HG03558 (cell line): ENCODE measurements around the gene MYOD1.

ENCODE experiments used
- ATAC-seq: cut with Tn5 transposase; IDR thresholded peaks from one replicate; pipeline ENCODE4 v1.9.1; 2021; ENCODE audit warnings: moderate number of reproducible peaks; ENCODE audit not compliant: unreplicated experiment; ENCODE audit errors: extremely low read depth

The MYOD1 gene

GRCh38 chr11:17719028-17719937, at the start of gene MYOD1:
TSS of gene MYOD1 (plus strand) at chr11:17719571. CDS start at chr11:17719783, 212 bp downstream.
- ATAC-seq = no peak

DNA sequence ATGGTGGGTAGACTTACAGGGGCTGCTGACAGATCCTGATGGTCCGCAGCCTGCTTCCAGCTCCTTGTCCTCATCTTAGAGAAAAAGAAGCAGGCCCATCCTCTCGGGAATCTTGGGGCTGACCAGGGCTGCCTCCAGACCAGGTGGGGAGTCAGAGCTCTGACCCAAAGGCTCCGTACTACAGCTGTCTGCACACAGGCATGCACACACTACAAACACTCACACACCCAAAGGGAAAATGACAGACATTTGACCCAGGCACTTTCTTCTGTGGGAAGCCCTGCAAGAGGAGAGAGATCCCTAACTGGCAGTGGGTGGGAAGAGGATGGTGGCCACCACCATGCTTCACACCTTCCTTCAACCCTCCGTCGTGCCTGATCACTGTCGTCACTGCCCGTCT, 46.9 kb upstream of the MYOD1 start:
- ATAC-seq = no peak

- ATAC-seq = no peak
These were observed 45.4 kb upstream of the MYOD1 start for GRCh38 chr11:17673951-17674350.

DNA sequence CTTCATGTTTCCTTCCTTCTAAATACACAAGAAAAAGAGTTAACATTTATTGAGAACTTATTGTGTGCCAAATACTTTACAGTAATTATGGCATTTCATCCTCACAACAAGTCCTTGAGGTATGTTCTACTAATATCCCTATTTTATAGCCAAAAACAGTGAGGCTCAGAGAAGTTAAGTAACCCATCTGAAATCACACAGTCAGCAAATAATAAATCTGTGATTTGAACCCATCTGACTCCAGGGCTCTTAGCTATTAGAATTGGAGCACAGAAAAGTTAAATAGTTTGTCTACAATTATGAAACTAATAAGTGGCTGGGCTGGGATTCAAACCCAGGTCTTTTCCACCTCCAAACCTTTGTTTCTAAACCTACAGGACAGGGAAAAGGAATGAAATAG, 36.5 kb upstream of the MYOD1 start:
- no peak for ATAC-seq

DNA sequence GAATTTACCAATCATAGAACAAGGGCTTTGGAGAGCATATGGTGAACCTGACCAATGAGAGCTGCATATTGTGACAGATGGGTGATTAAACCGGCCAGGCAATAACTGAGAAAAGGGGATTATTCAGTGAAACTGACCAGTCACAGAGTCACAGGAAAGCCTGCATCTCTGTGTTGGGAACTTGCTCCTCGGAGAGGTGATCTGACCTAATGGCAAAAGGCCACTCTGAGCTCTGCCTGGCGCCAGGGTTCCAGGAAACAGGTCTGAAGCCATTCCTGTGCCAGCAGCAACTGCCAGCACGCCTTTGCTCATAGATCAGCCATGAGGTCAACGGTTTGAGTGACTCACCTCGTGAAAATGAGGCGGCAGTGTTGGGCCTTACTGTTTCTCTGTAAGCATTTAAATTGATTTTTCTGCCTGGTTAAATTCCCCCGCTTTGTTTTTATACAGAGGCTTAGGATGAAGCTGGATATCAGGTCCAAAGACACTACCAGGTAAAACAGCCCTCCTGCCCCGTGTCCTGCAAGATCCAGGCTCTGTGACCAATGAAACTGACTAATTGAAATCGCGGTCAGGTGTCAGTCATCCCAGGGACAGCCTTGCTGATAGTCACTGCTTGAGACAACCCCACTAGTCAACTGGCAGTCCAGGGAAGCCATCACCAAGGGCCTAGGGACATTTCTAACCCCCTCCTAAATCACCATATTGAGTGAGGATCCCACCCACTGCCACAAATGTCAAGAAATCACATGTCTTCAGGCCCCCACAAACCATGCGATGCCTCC, 35.8 kb upstream of the MYOD1 start:
- ATAC-seq = no peak

GRCh38 chr11:17684550-17684949, 34.8 kb upstream of the MYOD1 start:
- no peak for ATAC-seq

DNA sequence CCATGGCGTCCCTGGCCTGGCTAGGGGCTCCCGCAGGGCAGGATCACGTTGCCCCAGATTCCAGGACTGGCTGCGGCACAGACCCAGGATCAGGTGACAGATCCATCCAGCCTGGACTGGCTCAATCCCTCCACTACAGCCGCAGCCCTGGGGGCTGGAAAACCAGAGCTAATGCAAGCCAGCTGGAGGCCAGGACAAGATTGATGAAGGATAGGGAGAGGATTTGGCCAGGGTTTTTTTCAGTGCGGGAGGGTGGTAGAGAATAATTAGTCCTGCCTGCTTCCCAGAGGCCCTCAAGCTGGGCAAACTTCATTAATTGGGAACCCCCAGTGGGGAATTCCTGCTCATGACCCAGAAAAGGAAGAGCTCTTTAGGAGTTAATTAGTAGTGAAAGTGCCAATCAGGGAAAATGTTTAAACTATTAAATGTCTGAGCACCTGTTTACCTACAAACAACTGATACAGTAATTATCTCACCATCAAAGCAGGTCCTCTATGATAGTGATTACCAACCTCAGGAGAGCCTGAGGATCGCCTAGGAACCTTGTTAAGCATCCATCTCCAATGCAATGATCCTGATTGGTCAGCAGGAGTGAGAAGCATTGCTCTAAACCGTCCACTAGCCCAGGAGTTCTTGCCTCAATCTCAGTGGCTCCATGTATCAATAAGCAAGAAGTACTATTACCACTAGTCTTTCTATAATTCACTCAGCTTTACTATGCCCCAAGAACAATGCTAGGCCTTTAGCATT, 33.0 kb upstream of the MYOD1 start:
- ATAC-seq = no peak

GRCh38 chr11:17687946-17688670, 31.3 kb upstream of the MYOD1 start:
- no peak for ATAC-seq

GRCh38 chr11:17691550-17691949, 27.8 kb upstream of the MYOD1 start:
- no peak for ATAC-seq

- ATAC-seq = no peak
These were observed 27.4 kb upstream of the MYOD1 start for GRCh38 chr11:17691976-17692375.

DNA sequence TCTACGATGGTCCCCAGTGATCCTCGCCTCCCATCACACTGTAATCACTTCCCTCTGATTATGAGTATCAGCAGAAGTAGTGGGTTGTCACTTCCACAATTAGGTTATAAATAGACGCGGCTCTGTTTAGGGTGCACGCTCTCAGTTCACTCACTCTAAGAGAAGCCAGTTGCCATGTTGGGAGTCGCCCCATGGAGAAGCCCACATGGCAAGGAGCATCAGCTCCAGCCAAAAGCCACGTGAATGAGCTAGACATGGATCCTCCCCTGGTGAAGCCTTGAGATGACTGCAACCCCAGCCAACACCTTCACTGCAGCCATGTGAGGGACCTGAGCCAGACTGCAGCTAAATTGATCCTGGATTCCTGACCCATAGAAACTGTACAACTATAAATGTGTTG, 26.4 kb upstream of the MYOD1 start:
- ATAC-seq = no peak

GRCh38 chr11:17693531-17693930, 25.8 kb upstream of the MYOD1 start:
- no peak for ATAC-seq

GRCh38 chr11:17694494-17695110, 24.8 kb upstream of the MYOD1 start:
- ATAC-seq = no peak

DNA sequence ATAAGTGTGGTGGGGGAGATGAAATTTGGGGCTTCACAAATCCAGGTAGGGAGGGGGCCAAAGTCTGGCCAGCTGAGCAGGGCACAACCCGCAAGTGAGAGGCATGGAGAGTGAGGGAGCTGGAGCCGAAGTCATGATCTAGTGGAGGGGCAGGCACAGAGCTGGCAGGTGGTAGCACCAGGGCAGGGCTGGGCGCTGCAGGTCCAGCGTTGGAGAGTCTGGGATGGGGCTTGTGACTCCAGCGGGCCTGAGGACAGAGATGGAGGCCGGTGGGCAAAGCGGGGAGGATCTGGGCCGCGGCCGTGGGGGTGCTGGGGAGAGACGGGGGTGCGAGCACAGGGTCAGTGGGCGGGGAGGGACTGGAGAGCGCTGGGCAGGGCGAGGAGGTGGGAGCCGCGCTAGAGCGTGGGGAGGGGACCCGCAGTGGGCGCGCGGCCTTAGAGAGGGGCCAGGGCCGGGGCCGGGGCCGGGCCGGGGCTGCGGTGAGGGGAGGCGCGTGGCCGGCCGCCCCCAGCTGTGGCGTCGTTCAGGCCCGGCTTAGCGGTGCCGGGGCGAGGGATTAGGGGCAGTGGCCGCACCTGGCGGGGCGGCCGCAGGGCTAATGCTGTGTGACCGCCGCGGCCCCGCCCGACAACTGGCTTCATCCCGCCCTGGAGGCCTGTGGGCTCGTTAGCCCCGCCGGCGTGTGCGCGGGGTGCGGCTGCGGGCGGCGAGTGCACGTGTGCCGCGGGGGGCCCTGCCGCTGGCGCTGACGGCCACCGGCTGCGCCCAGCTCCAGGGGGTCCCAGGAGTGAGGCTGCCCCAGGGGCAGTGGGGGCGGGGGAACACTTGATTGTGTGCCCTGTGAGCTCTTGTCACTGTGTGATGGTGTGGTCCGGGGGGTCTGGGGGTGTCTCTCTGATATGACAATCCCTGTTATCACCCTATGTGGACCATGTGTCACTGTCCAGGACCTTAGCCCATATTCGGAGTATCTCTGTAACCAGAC, 23.6 kb upstream of the MYOD1 start:
- no peak for ATAC-seq

GRCh38 chr11:17696741-17697140, 22.6 kb upstream of the MYOD1 start:
- no peak for ATAC-seq

GRCh38 chr11:17697175-17697949, 22.0 kb upstream of the MYOD1 start:
- no peak for ATAC-seq
